Neuronal stem cell (in vitro differentiated cells): ENCODE measurements around the gene ADRB2.

Source experiments
- DNase-seq: peaks from one replicate; pipeline ENCODE4 v3.0.0-alpha.2; 2013; ENCODE audit warnings: low spot score
- H2AFZ ChIP-seq: one replicate; pipeline ENCODE4 v1.6.1; 2013; ENCODE audit warnings: mild to moderate bottlenecking, low read length, inconsistent platforms
- H2AK5ac ChIP-seq: 2 replicates; pipeline ENCODE4 v1.6.1; 2013; ENCODE audit warnings: low read depth, mild to moderate bottlenecking, inconsistent platforms, low read length, moderate library complexity, mixed read lengths
- H2BK120ac ChIP-seq: 2 replicates; pipeline ENCODE4 v1.6.1; 2013; ENCODE audit warnings: low read depth, mild to moderate bottlenecking, inconsistent platforms, low read length, moderate library complexity, mixed read lengths
- H2BK12ac ChIP-seq: one replicate; pipeline ENCODE4 v1.6.1; 2013; ENCODE audit warnings: low read length, inconsistent platforms
- H2BK15ac ChIP-seq: 2 replicates; pipeline ENCODE4 v1.6.1; 2013; ENCODE audit warnings: mild to moderate bottlenecking, low read length, inconsistent platforms, mixed read lengths
- H2BK5ac ChIP-seq: one replicate; pipeline ENCODE4 v1.6.1; 2013; ENCODE audit warnings: inconsistent platforms, mild to moderate bottlenecking, low read length, moderate library complexity
- H3K14ac ChIP-seq: one replicate; pipeline ENCODE4 v1.6.1; 2013; ENCODE audit warnings: low read length, inconsistent platforms
- H3K18ac ChIP-seq: 2 replicates; pipeline ENCODE4 v1.6.1; 2013; ENCODE audit warnings: low read length, inconsistent platforms
- H3K23ac ChIP-seq: 2 replicates; pipeline ENCODE4 v1.6.1; 2013; ENCODE audit warnings: low read depth, mild to moderate bottlenecking, mixed read lengths, low read length, inconsistent platforms; ENCODE audit not compliant: poor library complexity
- H3K27ac ChIP-seq: replicated peaks from 3 replicates; pipeline ENCODE4 v1.5.1; 2013; ENCODE audit warnings: low read length, inconsistent platforms
- H3K27me3 ChIP-seq, 3 experiments: 2 replicates each; pipeline ENCODE4 v1.6.1; 2013; ENCODE audit warnings: low read length in 3 of 3, mild to moderate bottlenecking in 2 of 3, inconsistent platforms in 1 of 3, low read depth in 1 of 3, mixed read lengths in 1 of 3, moderate library complexity in 1 of 3; ENCODE audit not compliant: control insufficient read depth in 3 of 3, insufficient read depth in 3 of 3
- H3K36me3 ChIP-seq, 2 donors: replicated peaks in 1 of 2; 2 replicates each; pipeline ENCODE4 v1.6.1; 2013; ENCODE audit warnings: low read length in 2 of 2; ENCODE audit not compliant: control insufficient read depth in 2 of 2, insufficient read depth in 2 of 2
- H3K4ac ChIP-seq: 2 replicates; pipeline ENCODE4 v1.6.1; 2013; ENCODE audit warnings: inconsistent platforms, mild to moderate bottlenecking, low read length, moderate library complexity
- H3K4me1 ChIP-seq, 2 donors: 1 replicate in 1 of 2; 2 replicates in 1 of 2; pipeline ENCODE4 v1.6.1; 2013; ENCODE audit warnings: low read length in 2 of 2, low read depth in 1 of 2; ENCODE audit not compliant: control insufficient read depth in 2 of 2, insufficient read depth in 1 of 2
- H3K4me2 ChIP-seq: one replicate; pipeline ENCODE4 v1.6.1; 2013; ENCODE audit warnings: mild to moderate bottlenecking, low read length, inconsistent platforms; ENCODE audit not compliant: insufficient read depth, poor library complexity, severe bottlenecking
- H3K4me3 ChIP-seq, 2 donors: 2 replicates each; pipeline ENCODE4 v1.5.1; 2013; ENCODE audit warnings: low read length in 2 of 2, mild to moderate bottlenecking in 2 of 2, inconsistent platforms in 1 of 2, moderate library complexity in 1 of 2
- H3K79me1 ChIP-seq: one replicate; pipeline ENCODE4 v1.6.1; 2013; ENCODE audit warnings: low read depth, mild to moderate bottlenecking, inconsistent platforms, low read length, moderate library complexity
- H3K9ac ChIP-seq: one replicate; pipeline ENCODE4 v1.6.1; 2013; ENCODE audit warnings: mild to moderate bottlenecking, low read depth, low read length, inconsistent platforms; ENCODE audit not compliant: poor library complexity
- H3K9me3 ChIP-seq, 2 donors: replicated peaks in 1 of 2; 2 replicates each; pipeline versions ENCODE3 to v1.6.1; 2013; ENCODE audit warnings: low read length in 2 of 2, mild to moderate bottlenecking in 2 of 2, inconsistent platforms in 1 of 2, low read depth in 1 of 2, mixed read lengths in 1 of 2, moderate library complexity in 1 of 2; ENCODE audit not compliant: control insufficient read depth in 2 of 2, insufficient read depth in 1 of 2
- H4K8ac ChIP-seq: one replicate; pipeline ENCODE4 v1.6.1; 2013; ENCODE audit warnings: low read depth, mild to moderate bottlenecking, inconsistent platforms, low read length, moderate library complexity
- H4K91ac ChIP-seq: one replicate; pipeline ENCODE4 v1.6.1; 2013; ENCODE audit warnings: low read length, low read depth, mild to moderate bottlenecking, inconsistent platforms; ENCODE audit not compliant: poor library complexity
- WGBS, 2 donors: extraction: QIAGEN DNeasy Blood & Tissue Kit; methylation state at CpG; one replicate each; pipeline ENCODE4 v1.1.7; 2013; ENCODE audit warnings: missing lambda C conversion rate in 2 of 2, mixed read lengths in 1 of 2; ENCODE audit not compliant: insufficient read length in 2 of 2, insufficient replicate concordance in 1 of 2; ENCODE audit errors: extremely low coverage in 2 of 2; 5-methylcytosine and 5-hydroxymethylcytosine counted together

Gene ADRB2

GRCh38 chr5:148815086-148815485 is 11.3 kb upstream of the ADRB2 start:
- Histone ChIP-seq H3K14ac (no peak overlapping the region), H4K91ac (no peak overlapping the region), H3K9ac (no peak overlapping the region), H4K8ac (no peak overlapping the region), H3K4me2 (no peak overlapping the region), H3K9me3 (no peaks in the 10 kb centered on the region), H2BK12ac (no peak overlapping the region), H3K27ac (no peak overlapping the region), H3K79me1 (no peaks in the 10 kb centered on the region), H3K4me3 (no peak overlapping the region), H2AFZ (no peak overlapping the region), H2AK5ac (no peak overlapping the region), H2BK5ac (no peak overlapping the region), H3K4me1 (peaks cover 0 to 2% of the 10 kb centered on the region in 2 donors), H3K36me3 (no peaks in the 10 kb centered on the region), H3K4ac (no peak overlapping the region), H3K18ac (no peak overlapping the region), H3K23ac (no peak overlapping the region), H3K27me3 (no peaks in the 10 kb centered on the region), H2BK120ac (no peak overlapping the region), H2BK15ac (no peak overlapping the region)
- no CpG with 5 or more reads among the region's 2 CpGs for whole genome bisulfite sequencing, 2 donors
- DNase-seq, result no peak

GRCh38 chr5:148815578-148815977 is 10.8 kb upstream of the ADRB2 start:
- no peaks in the 10 kb centered on the region for H3K9me3 ChIP-seq
- H3K18ac ChIP-seq, result no peak overlapping the region
- no peak overlapping the region for H3K4me2 ChIP-seq
- no peak overlapping the region for H2AFZ ChIP-seq
- no peak overlapping the region for H2BK12ac ChIP-seq
- no peak overlapping the region for H2BK5ac ChIP-seq
- no peak overlapping the region for H3K9ac ChIP-seq
- no peak overlapping the region for H3K4me3 ChIP-seq
- H4K91ac ChIP-seq, result no peak overlapping the region
- H2BK15ac ChIP-seq, result no peak overlapping the region
- no peak overlapping the region for H3K14ac ChIP-seq
- no peak overlapping the region for H2BK120ac ChIP-seq
- H3K4me1 ChIP-seq, result peaks cover 0 to 2% of the 10 kb centered on the region in 2 donors
- H2AK5ac ChIP-seq, result no peak overlapping the region
- H3K27me3 ChIP-seq, result no peaks in the 10 kb centered on the region
- no peaks in the 10 kb centered on the region for H3K36me3 ChIP-seq
- no peaks in the 10 kb centered on the region for H3K79me1 ChIP-seq
- H4K8ac ChIP-seq, result no peak overlapping the region
- no peak for DNase-seq
- no peak overlapping the region for H3K4ac ChIP-seq
- H3K27ac ChIP-seq, result no peak overlapping the region
- H3K23ac ChIP-seq, result no peak overlapping the region

- Histone ChIP-seq H3K4me2 (no peak overlapping the region), H3K4ac (no peak overlapping the region), H3K79me1 (no peaks in the 10 kb centered on the region), H3K36me3 (no peaks in the 10 kb centered on the region), H3K9me3 (no peaks in the 10 kb centered on the region), H2BK12ac (no peak overlapping the region), H4K91ac (no peak overlapping the region), H3K27ac (no peak overlapping the region), H2AFZ (no peak overlapping the region), H2BK120ac (no peak overlapping the region), H4K8ac (no peak overlapping the region), H2BK5ac (no peak overlapping the region), H3K18ac (no peak overlapping the region), H3K27me3 (no peaks in the 10 kb centered on the region), H3K14ac (no peak overlapping the region), H3K23ac (no peak overlapping the region), H2AK5ac (no peak overlapping the region), H3K4me3 (no peak overlapping the region), H3K9ac (no peak overlapping the region), H3K4me1 (peaks cover 0 to 2% of the 10 kb centered on the region in 2 donors), H2BK15ac (no peak overlapping the region)
- no peak for DNase-seq
- no CpG with 5 or more reads among the region's 1 CpG for WGBS, 2 donors
These were observed 10.1 kb upstream of the ADRB2 start for GRCh38 chr5:148816357-148816756.

- H3K9me3 ChIP-seq, result no peaks in the 10 kb centered on the region
- no peak overlapping the region for H3K4me3 ChIP-seq
- no peak overlapping the region for H3K9ac ChIP-seq
- WGBS, 2 donors, result no CpG with 5 or more reads among the region's 1 CpG
- no peak overlapping the region for H3K14ac ChIP-seq
- no peaks in the 10 kb centered on the region for H3K79me1 ChIP-seq
- H2AK5ac ChIP-seq, result no peak overlapping the region
- no peak overlapping the region for H3K4ac ChIP-seq
- no peak overlapping the region for H2BK12ac ChIP-seq
- H3K4me1 ChIP-seq, result peaks cover 0 to 2% of the 10 kb centered on the region in 2 donors
- H3K18ac ChIP-seq, result no peak overlapping the region
- H2BK120ac ChIP-seq, result no peak overlapping the region
- no peak overlapping the region for H2BK15ac ChIP-seq
- no peak overlapping the region for H3K27ac ChIP-seq
- no peak for DNase-seq
- H3K27me3 ChIP-seq, result no peaks in the 10 kb centered on the region
- no peak overlapping the region for H3K4me2 ChIP-seq
- H2AFZ ChIP-seq, result no peak overlapping the region
- no peaks in the 10 kb centered on the region for H3K36me3 ChIP-seq
- H4K91ac ChIP-seq, result no peak overlapping the region
- no peak overlapping the region for H2BK5ac ChIP-seq
- H4K8ac ChIP-seq, result no peak overlapping the region
- H3K23ac ChIP-seq, result no peak overlapping the region
These were observed 9.6 kb upstream of the ADRB2 start for GRCh38 chr5:148816782-148817181.
